Stomach (tissue), 9 donors: Measurements from ENCODE around the gene LRRC3. TPM values are rescaled to one million over a fixed set of nuclear protein-coding genes. Genes with fewer than 3 reads are reported as not detected.
A peak's percentile ranks its signal among the peaks of the same experiment; 100 is the strongest.

Experiments used
- DNase-seq, 2 donors: peaks; one replicate each; pipeline versions ENCODE4 v3.0.0 to v3.0.0-alpha.2; 2013 to 2019
- H3K27ac ChIP-seq, 5 donors: fragments of 200-600 bp in 4 of 5; sonication (generic) in 4 of 5; one replicate each; pipeline ENCODE4 v1.5.1; 2013 to 2019; ENCODE audit warnings: mild to moderate bottlenecking in 1 of 5, moderate library complexity in 1 of 5
- H3K27me3 ChIP-seq, 3 donors: fragments of 200-600 bp; sonication (generic); one replicate each; pipeline ENCODE4 v1.5.1; 2017 to 2019; ENCODE audit warnings: mixed run types in 1 of 3
- H3K36me3 ChIP-seq, 4 donors: fragments of 200-600 bp; sonication (generic); 1 replicate in 3 of 4; 2 replicates in 1 of 4; pipeline ENCODE4 v1.5.1; 2016 to 2019
- H3K4me1 ChIP-seq, 4 donors: fragments of 200-600 bp; sonication (generic); one replicate each; pipeline ENCODE4 v1.5.1; 2016 to 2019
- H3K4me3 ChIP-seq, 4 donors: fragments of 200-600 bp; sonication (generic) in 3 of 4; one replicate each; pipeline ENCODE4 v1.5.1; 2016 to 2019; ENCODE audit warnings: mild to moderate bottlenecking in 1 of 4
- H3K9me3 ChIP-seq, 4 donors: fragments of 200-600 bp; sonication (generic); one replicate each; pipeline ENCODE4 v1.5.1; 2016 to 2019
- EP300 ChIP-seq: sonication (generic); formaldehyde crosslinking; IDR thresholded peaks from one replicate; pipeline ENCODE4 v1.6.1; 2017; ENCODE audit warnings: antibody characterized with exemption
- POLR2A ChIP-seq, 4 donors: fragments of 450-650 bp; IDR thresholded peaks; one replicate each; pipeline ENCODE4 v1.6.1; 2016; ENCODE audit warnings: antibody characterized with exemption in 4 of 4, control low read depth in 2 of 4, mild to moderate bottlenecking in 1 of 4, moderate library complexity in 1 of 4
- POLR2AphosphoS5 ChIP-seq, 3 donors: sonication (generic); formaldehyde crosslinking; IDR thresholded peaks; one replicate each; pipeline ENCODE4 v1.6.1; 2016; ENCODE audit warnings: antibody characterized with exemption in 3 of 3
- WGBS, 5 donors: extraction: QIAGEN DNeasy Blood & Tissue Kit in 3 of 5; methylation state at CpG; one replicate each; pipeline versions ENCODE4 v1.1.5 to v1.1.7; 2013 to 2018; 5-methylcytosine and 5-hydroxymethylcytosine counted together
- intact Hi-C: fragments of 100-400 bp; cut with DNase I; formaldehyde crosslinking; loops from one replicate; pipeline ENCODE4 v1.15.1; 2023; ENCODE audit warnings: low total_unique reads
- polyA plus RNA-seq, 3 donors: library from polyadenylated mRNA; stranded (reverse); fragments of 200-250 nt; gene quantifications; one replicate each; pipeline ENCODE4 v1.2.3, GENCODE V29; 2013
- total RNA-seq, 5 donors: library from RNA; depleted of rRNA; stranded (reverse); fragments of >200 nt; gene quantifications; one replicate each; pipeline versions ENCODE4 v1.1.0 to v1.2.3, GENCODE V29; 2014 to 2016
- TF ChIP-seq, protein P1 (sequence below), 7 experiments: fragments of 450-650 bp in 4 of 7; fragments of 200-600 bp in 3 of 7; sonication (generic) in 3 of 7; IDR thresholded peaks; one replicate each; pipeline ENCODE4 v1.5.1; 2016 to 2019; ENCODE audit warnings: antibody characterized with exemption in 7 of 7, control low read depth in 2 of 7, mild to moderate bottlenecking in 1 of 7
- donor health status: healthy with polysubstance abuse.
- donor health status: Bipolar disorder and iron deficiency.
- donor health status: healthy.

LRRC3 gene
- total and polyA plus RNA-seq, 8 donors = 0.76 to 8.0 (median 1.5) TPM

DNA sequence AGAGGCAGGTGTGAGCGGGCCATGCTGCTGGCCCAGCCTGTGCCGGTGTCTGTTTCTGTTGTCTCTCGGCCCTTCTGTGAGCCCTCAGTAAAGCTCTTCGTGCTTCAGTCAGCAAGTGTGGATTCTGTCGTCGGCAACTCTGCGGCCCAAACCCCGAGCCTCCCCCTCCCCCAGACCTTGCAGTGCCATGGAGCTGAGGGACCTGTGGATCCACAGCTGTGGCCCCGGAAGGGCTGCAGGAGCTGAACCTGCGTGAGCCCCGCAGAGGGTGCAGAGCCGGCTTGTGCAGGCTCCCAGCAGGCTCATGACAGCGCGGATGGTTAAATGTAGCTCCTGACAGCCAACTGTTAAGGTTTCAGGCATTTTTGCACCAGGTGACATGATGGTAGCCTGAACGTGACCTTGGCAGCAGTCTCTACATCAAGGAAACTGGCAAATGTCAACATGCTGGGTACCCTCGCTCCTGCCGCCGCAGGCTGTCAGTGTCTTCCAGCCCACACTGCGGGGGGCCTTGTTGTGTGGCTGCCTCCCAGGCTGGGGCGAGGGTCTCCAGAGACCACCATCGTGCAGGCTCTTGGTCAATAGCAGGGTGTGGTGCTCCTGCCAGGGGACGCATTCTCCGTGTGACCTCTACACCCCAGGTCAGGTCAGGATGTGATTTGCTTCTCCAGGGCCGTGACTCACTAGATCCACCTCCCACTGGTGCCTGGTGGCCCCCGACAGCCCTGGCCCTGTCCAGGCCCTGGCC, 7.0 kb downstream of the LRRC3 start:
- intact Hi-C loops = no loop called here
- Histone ChIP-seq H3K4me3 (no peak overlapping the region), H3K4me1 (peaks cover 0 to 10% (median 8%) of the 10 kb centered on the region in 4 donors), H3K27ac (no peak overlapping the region), H3K27me3 (no peaks in the 10 kb centered on the region), H3K9me3 (no peaks in the 10 kb centered on the region), H3K36me3 (peaks cover 0 to 5% (median under 1%) of the 10 kb centered on the region in 4 donors)
- 86 to 92% (median 87%) methylated on average over 17 to 25 of the region's 25 CpGs for WGBS, 5 donors
- DNase-seq = peak in 1 of 2 donors; percentile 1
- TF ChIP-seq POLR2AphosphoS5 (IDR thresholded peaks at IDR 0.05) = no peak
- TF ChIP-seq, protein P1, sequence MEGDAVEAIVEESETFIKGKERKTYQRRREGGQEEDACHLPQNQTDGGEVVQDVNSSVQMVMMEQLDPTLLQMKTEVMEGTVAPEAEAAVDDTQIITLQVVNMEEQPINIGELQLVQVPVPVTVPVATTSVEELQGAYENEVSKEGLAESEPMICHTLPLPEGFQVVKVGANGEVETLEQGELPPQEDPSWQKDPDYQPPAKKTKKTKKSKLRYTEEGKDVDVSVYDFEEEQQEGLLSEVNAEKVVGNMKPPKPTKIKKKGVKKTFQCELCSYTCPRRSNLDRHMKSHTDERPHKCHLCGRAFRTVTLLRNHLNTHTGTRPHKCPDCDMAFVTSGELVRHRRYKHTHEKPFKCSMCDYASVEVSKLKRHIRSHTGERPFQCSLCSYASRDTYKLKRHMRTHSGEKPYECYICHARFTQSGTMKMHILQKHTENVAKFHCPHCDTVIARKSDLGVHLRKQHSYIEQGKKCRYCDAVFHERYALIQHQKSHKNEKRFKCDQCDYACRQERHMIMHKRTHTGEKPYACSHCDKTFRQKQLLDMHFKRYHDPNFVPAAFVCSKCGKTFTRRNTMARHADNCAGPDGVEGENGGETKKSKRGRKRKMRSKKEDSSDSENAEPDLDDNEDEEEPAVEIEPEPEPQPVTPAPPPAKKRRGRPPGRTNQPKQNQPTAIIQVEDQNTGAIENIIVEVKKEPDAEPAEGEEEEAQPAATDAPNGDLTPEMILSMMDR (IDR thresholded peaks at IDR 0.05) = no peak
- TF ChIP-seq POLR2A (IDR thresholded peaks at IDR 0.05) = no peak
- no peak for TF ChIP-seq EP300

DNA sequence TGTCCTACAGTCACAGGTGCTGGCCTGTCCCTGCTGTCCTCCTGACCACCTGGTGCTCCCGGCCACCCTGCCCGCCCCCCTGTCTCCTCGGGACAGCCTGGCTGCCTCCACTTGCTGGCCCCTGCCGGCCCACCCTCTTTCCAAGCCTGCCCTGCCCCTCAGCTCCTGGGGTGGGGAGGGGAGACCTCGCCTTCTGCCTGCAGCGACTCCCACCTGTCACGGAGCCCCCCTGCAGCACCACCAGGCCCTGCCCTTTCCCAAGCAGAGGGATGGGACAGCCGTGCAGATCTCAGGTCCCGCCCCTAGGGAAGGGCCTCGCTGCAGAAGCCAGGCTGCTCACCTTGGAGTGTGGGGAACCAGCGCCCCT, 7.5 kb downstream of the LRRC3 start:
- intact Hi-C loops = no loop called here

DNA sequence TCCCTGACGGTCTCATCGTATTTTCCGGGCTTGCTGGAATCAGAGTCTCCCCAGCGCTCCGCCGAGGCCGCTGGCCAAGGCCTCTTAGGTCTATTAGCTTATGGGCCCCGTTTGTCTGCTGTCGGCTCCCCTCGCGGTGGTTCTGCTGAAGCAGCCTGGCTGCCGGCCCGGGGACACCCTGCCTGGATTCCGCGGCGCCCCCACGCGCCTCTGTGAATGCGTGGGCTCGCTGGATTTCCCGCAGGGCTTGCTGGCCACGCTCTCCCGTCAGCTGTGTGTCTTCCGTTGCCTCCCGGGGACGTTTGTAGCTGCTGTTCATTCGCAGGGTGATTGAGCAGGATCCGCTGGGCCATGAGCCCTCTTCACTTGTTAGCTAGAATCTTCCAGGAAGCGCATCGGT, 8.4 kb downstream of the LRRC3 start:
- Histone ChIP-seq H3K4me1 (peaks cover 0 to 5% (median under 1%) of the 10 kb centered on the region in 4 donors), H3K36me3 (no peaks in the 10 kb centered on the region), H3K9me3 (no peaks in the 10 kb centered on the region), H3K27me3 (no peaks in the 10 kb centered on the region), H3K4me3 (no peak overlapping the region), H3K27ac (no peak overlapping the region)
- intact Hi-C loops = no loop called here
- 69 to 74% (median 70%) methylated on average over 28 to 30 of the region's 30 CpGs for WGBS, 5 donors
- TF ChIP-seq POLR2A (IDR thresholded peaks at IDR 0.05) (no peak), POLR2AphosphoS5 (IDR thresholded peaks at IDR 0.05) (no peak), EP300 (no peak)
- TF ChIP-seq, protein P1 (IDR thresholded peaks at IDR 0.05) = no peak
- DNase-seq = peak in 1 of 2 donors; percentile 65

More for the DNA sequence above, 7.5 kb downstream of the LRRC3 start:
- Histone ChIP-seq H3K27me3 (no peaks in the 10 kb centered on the region), H3K4me3 (no peak overlapping the region), H3K36me3 (no peaks in the 10 kb centered on the region), H3K9me3 (no peaks in the 10 kb centered on the region), H3K27ac (no peak overlapping the region), H3K4me1 (peaks cover 0 to 5% (median 2%) of the 10 kb centered on the region in 4 donors)
- no peak for DNase-seq
- TF ChIP-seq EP300 = no peak
- TF ChIP-seq POLR2AphosphoS5 (IDR thresholded peaks at IDR 0.05) = no peak
- no peak for TF ChIP-seq POLR2A (IDR thresholded peaks at IDR 0.05)
- TF ChIP-seq, protein P1 (IDR thresholded peaks at IDR 0.05) = no peak
- 78 to 89% (median 85%) methylated on average over 7 to 11 of the region's 11 CpGs for WGBS, 5 donors

GRCh38 chr21:44464351-44464750, 9.0 kb downstream of the LRRC3 start:
- Histone ChIP-seq H3K4me1 (peaks cover 0 to 5% (median 0%) of the 10 kb centered on the region in 4 donors), H3K27ac (no peak overlapping the region), H3K4me3 (no peak overlapping the region), H3K27me3 (no peaks in the 10 kb centered on the region), H3K9me3 (no peaks in the 10 kb centered on the region), H3K36me3 (no peaks in the 10 kb centered on the region)
- no peak for DNase-seq
- intact Hi-C loops = no loop called here
- 76 to 90% (median 89%) methylated on average over 10 to 12 of the region's 12 CpGs for WGBS, 5 donors
- TF ChIP-seq POLR2A (IDR thresholded peaks at IDR 0.05) (no peak), EP300 (no peak)
- TF ChIP-seq, protein P1 (IDR thresholded peaks at IDR 0.05) = no peak
